Right lung (tissue), 5 donors: ENCODE data around the gene TRPM3. TPM values are rescaled to one million over a fixed set of nuclear protein-coding genes. Genes with fewer than 3 reads are reported as not detected.

ENCODE experiments used
- DNase-seq, 2 donors: peaks; one replicate each; pipeline ENCODE4 v3.0.0-alpha.2; 2013
- polyA plus RNA-seq, 5 donors: library from polyadenylated mRNA; unstranded; fragments of 120-200 nt; gene quantifications; one replicate each; pipeline versions ENCODE4 v1.2.1 to v1.2.3, GENCODE V29; 2013; ENCODE audit warnings: inconsistent platforms in 1 of 5, low replicate concordance in 1 of 5; ENCODE audit not compliant: insufficient read length in 5 of 5, insufficient read depth in 1 of 5

The TRPM3 gene
- polyA plus RNA-seq, 5 donors: 0.45 to 1.7 (median 1.1) TPM

DNA sequence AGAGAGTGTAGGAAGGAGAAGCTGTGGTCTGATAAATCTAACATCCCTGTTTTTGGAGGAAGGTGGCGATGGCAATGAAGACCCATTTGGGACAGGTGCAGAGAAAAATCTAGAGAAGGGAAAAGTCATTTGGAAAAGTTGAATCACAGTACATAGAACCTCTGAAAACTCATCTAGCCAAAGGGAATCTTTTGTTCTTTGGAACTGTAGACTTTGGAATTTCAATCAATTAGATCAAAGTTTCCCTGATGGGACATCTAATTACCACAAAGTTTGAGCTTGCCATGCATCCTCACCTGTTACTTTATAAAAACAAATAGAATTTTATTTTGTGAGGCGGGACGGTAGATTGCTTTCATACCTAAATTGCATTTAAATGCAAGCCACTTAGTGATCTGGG is 294.9 kb downstream of the TRPM3 start:
- no peak for DNase-seq

DNA sequence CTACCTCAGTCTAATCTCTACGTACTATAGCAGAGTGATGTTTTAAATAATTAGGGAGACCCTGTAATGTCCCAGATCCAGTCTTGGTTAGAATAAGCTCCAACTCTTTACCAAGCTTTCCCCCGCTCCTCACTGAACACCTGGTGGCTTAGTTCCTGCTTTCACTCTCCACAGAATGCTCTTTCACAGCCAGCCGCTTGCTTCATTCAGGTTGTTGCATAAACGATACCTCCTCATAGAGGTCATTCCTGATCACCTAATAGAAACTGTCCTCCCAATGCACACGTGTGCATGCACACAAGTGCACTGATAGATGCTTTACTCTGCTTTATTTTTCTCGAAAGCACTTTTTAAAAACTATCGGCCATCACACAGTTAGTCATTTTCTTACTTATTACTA is 298.1 kb downstream of the TRPM3 start:
- no peak for DNase-seq

DNA sequence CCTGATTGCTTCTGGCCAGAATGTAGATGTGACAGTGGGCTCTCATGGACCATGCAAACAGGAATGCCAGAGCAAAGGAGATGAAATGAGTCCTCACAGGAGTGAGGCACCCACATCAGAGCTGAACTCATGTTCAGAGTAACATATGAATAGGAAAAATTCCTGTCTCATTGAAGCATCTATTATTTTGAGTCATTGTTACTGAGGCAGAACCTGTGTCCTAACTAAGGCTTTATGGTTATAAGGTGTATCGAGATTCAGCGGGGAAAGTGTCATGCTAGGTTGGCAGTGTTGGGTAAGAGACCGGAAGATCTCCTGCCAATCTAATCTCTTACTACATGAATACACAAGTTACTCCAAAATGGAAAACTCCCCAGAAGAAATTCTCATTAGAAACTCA is 304.1 kb downstream of the TRPM3 start:
- no peak for DNase-seq

DNA sequence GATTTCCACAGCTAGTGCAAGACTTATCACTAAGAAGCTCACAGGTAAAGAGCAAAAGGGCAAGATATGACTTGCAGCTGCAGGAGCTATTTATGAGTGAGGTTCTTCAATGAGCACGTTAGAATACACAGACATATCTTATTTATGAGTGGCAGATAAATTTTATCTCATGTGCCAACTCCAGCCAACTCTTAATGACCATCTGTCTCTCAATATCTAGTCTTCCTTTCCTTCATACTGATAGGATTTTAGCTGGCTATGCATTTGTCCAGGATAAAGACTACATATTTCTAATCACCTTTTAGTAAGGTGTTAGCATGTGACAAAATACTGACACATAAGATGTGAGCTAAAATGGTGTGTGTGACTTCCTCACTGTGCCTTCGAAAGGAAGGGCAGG is 304.5 kb downstream of the TRPM3 start:
- DNase-seq: no peak

DNA sequence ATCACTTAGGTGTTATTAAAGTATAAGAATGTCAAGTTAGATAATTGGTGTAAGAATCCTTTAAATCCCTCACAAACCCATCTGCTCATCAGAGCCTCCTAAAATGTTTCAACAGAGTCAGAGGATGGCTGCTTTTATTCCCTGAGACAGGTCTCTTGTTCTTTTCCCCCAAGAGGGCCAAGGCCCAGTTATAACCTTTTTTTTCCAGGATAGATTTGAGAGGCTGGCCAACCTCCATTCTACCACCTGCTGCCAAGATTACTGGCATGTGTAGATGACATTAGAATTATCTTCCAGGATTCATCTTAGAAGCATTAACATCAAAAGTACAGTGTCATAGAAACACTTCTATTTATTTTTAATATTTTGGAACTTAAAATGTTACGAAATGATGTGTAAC is 305.1 kb downstream of the TRPM3 start:
- DNase-seq: no peak

DNA sequence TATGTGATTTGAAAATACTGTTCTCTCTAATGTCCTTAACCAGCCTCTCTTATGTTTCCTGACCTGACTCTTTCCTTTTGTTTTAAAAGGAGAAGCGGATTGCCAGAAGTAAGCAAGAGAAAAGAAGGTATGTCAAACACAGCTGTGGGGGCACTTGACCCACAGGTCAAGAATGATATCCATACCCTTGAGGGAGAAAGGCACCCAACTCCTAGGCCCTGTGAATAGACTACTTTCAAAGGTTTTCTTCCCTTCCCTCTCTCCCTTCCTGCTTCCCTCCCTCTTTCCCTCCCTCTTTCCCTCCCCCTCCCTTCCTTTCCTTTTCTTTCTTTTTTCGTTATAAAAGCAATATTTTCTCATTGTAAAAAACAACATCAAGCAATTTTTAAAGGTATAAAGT is 306.8 kb downstream of the TRPM3 start:
- no peak for DNase-seq

DNA sequence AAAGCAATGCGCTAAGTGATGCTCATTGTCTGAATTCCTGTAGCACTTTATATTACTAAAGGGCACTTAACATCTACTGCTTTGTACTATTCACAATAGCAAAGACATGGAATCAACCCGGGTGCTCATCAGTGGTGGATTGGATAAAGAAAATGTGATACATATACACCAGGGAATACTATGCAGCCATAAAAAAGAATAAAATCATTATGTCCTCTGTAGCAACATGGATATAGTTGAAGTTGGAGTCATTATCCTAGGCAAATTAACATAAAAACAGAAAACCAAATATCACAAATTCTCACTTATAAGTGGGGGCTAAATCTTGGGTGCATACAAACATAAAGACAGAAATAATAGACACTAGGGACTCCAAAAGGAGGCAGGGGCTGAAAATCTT is 308.3 kb downstream of the TRPM3 start:
- no peak for DNase-seq

DNA sequence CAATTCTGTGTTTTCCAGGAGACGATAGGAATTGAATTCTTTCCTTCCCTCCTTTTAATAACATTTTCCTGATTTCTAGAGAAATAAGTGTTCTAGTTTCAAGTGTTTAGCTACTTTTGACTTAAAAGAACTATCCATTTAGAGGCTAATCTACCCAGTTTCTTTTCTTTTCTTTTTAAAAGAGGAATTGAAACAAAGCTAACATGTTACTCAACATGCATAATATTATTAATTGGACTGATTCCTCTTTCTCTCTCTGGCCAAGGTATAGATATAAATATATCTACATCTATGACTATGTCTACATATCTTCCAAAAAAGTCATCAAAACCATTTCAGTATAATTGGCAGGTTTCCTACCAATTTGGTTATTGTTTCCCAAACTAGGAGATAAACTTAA is 309.8 kb downstream of the TRPM3 start:
- no peak for DNase-seq

DNA sequence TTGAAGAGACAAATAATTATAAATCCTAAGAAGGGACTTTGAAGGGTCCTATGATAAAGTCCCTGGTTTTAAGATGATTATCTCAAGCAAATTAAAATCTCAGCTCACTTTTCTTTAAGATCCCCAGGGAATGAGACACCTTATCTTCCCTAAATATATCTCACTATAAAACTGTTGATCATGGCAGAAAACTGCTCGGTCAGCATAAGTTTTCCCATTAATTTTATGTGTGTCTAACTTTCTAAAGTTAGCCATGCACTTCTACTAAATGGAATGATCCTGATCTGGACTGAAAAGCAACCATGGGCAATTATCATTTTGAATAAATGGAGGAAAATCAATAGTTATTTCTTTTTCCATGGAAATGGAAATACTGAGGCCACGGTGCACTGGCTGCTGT is 314.5 kb downstream of the TRPM3 start:
- no peak for DNase-seq

DNA sequence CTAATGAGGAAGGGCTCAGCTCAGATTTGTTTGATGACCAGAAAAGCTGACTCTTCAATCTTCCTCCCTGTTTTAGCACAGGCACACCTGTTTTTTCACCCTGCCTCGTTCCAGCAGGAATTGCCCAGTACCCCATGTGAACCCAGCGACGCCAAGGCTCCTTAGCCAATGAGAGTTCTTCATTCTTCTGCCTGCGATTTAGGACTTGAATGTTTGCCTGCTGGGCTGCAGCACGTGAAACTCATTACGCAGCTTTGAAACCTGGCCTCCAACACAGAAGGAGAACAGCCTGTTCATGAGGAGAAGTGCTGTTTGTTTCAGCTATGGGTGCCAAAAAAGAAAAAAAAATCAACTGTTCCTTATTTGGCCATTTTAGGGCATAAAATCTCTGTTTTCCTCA is 315.5 kb downstream of the TRPM3 start:
- peak; percentile 7 to 9 for DNase-seq

DNA sequence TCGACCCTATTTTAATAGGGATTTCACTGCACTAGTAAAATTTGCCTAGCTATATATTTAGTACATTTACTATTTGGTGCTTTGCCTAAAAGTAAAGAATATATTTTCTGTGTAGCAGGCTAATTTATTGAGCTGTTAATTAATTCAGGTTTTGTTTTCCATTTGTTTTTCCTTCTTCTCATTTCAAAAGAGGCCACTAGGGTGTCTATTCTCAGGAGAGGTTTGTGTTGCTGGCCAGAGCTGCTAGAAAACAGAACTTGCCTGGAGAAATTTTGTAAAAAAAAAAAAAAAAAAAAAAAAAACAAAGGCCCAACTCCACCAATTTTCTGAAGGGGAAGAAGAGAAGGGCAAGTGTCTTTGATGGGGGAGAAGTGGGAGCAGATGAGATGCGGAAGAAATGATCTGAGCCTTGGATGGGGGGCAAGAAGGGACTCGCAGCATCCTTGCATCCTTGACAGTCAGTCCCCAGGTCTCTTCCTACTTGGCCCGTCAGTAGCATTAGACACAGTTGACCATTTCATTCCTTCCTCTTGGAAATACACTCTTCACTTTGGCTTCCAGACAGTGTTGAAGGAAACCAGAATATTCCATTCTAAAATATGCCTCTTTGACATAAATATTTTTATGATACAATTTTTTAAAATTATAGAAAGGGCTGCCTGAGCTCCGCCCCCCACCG is 318.5 kb downstream of the TRPM3 start:
- no peak for DNase-seq

DNA sequence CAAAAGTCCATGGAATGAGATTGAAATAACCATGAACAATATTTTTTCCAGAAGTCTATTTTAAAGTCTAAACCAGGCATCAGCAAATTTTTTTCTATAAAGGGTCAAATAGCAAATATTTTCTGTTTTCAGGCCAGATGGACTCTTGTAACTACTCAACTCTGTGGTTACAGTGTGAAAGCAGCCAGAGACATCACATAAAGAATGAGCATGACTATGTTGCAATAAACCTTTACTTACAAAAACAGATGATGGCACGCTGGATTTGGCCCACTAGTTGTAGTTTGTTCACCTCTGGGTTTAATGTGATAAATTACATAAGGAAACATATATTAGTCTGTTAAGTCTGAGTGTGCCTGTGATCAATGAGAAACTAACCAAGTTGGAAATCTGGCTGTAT is 319.2 kb downstream of the TRPM3 start:
- DNase-seq: no peak

DNA sequence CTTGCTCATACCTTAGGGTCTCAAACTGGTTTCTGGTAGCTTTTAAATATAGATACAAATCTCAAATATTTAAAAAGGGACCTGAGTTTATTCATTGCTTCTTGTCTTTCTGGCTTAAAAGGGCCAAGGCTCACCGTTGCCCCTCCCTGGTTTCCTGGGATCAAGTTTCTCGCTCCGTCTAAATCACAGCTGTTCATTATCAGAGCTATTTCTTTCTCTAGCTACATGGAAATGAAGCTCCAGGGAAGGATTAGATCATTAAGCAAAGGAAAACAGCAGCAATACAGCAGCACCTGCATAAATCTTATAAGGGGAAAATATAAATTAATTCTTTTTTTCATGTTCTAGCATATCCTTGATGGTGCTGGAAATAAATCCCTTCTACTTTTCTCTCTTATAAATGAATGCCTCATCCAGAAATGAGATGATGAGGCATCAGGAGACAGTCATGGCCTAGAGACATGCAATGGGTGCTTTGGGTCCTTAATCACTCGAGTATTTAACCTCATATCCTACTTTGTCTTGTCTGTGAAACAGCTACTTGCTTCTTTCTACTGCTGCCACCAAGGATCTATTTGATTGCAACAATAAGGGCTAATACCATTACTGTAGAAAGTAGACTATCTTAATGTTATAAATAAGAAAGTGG is 320.1 kb downstream of the TRPM3 start:
- DNase-seq: no peak

DNA sequence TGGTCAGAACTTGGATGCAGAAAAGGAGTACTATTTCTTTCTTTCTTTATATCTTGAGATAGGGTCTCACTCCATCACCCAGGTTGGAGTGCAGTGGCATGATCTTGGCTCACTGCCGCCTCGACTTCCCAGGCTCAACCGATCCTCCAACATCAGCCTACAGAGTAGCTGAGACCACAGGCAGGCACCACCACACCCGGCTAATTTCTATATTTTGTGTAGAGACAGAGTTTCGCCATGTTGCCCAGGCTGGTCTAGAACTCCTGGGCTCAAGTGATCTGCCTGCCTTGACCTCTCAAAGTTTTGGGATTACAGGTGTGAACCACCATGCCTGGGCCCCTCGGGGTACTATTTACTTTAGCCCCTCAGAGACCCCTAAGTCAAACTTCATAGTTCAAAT is 323.4 kb downstream of the TRPM3 start:
- DNase-seq: no peak

DNA sequence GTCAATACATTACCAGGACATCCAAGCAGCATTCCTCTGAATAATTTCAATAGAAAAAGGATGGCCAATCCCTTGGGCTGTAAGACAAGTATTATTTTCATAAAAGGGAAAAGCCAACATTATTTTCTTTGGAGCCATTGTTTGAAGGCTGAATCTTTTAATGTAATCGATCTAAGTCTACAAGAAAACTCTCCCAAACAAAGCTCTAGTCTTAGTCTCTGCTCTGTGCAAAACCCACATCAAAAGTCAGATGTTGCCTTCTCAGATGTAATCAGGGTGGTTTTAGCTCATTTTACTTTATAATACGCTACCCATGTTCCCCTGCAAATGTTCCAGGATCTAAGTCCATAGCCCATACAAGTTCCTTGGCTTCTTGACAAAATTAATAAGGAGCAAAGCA is 325.6 kb downstream of the TRPM3 start:
- DNase-seq: no peak

DNA sequence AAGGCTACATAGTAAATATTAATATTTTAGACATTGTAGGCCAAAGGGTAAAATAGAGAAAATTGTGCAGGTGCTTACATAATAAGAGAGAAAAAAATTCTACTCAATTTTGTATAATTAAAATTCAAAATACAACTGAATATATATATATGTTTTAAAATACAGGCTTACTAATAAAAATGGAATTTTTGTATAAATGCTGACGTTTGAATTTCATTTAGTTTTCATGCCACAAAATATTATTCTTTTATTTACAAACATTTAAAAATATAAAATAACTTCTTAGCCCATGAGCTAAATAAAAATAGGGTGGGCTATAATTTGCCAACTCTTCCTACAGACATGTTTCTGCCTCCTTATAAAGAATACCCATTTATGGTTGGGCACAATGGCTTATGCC is 328.6 kb downstream of the TRPM3 start:
- DNase-seq: no peak

DNA sequence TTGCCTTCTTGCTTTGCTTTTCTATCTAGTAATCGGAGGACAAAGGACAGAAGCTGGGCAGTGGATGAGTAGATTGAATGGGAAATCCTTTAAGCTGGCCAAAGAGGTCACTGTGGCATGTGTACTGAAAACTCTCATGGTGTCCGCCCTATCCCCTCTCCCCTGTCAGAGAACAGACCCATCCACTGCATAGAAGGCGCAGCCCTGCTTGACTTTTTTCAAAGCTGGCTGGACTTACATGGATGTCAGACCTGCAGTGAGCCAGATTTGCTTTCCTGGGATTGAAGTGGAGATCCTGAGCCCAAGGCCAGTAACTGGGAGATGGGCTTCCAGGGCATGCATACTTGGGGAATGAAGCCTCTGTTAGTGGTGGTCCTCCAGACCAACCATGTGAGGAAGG is 329.5 kb downstream of the TRPM3 start:
- DNase-seq: no peak

DNA sequence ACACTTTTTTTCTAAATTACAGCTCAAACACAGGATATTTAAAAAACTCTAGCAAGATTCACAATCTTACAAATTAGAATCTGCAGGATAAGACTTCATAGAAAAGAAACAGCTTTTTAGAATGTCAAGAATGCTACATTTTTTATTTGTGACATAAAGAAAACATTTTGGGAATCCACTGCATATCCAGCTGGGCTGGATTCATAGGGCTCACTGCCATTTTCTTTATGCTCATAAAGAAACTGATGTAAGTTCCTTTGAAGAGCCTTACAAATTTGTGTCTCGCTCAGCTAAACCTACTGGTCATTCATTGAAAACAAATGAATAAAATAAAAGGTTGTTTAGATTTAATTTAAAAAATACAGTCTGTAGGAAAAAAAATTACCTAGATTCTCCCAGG is 332.3 kb downstream of the TRPM3 start:
- DNase-seq: no peak

DNA sequence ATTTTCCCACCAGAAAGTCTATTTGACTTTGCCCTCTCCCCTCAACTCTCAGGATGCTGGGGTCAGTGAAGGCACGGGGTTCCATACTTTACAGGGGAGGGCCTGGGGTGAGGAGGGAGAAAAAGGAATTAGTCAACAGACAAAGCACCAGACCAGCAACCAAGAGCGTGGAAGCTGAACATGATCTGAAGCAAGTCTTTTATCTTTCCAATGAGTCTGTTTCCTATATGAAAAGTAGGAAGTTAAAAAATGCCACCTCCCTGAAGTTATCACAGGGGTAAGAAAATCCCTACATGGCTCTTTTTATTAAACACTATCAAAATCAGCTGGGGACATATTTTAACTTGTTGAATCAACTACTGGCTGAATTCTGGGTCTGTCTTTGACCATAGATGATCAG is 337.0 kb downstream of the TRPM3 start:
- no peak for DNase-seq

DNA sequence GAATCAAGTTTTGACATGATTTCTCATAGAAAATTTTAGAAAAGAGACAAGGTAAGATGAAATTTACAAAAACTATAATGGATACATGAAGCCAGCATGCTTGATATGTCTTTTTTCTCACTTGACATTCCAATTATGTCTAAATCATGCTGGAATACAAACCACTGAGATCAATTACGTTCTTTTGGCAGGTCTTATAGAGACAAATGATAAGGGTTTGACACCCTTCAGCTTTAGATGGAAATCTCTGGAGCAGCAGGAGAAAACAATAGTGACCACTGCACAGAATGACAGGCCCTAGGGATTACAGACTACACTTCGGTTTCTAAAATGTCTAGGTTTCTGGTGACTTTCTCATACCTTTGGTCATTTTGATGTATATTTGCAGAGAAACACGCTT is 342.9 kb downstream of the TRPM3 start:
- DNase-seq: no peak

DNA sequence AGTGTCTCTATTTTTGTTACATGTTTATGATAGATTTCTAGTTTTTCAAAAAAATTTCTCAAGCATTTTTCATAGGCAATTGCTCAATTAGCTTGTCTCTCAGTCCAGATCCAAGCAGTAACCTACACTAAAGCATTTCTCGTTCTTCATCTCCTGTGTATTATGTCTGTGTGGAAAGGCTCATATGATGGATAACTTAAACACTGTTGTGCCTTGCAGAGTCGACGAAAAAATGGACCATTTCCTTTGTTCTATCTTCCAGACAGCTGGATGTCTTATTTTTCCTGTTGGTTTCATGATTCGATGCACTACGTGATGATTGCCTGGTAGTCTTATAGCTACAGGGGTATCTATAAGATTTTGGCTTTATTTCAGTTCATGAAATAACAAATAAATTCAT is 347.8 kb downstream of the TRPM3 start:
- no peak for DNase-seq

DNA sequence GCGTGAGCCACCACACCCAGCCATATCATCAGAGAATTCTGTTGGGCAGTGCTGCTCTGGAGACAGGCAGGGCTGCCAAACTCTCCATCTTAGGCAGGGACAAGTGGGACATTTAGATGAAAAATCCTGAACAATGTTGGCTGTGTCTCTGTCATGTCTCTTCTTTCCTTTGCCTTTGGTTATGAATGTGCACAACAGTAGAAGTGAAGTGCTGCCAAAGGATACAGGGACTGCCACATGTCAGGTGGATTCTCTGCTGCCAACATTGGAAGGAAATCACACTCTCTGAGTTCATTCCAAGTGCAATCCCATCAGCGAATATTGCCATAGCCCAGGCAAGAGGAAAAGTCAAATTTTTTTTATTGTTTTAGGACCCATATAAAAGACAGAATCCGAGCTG is 348.8 kb downstream of the TRPM3 start:
- DNase-seq: no peak

DNA sequence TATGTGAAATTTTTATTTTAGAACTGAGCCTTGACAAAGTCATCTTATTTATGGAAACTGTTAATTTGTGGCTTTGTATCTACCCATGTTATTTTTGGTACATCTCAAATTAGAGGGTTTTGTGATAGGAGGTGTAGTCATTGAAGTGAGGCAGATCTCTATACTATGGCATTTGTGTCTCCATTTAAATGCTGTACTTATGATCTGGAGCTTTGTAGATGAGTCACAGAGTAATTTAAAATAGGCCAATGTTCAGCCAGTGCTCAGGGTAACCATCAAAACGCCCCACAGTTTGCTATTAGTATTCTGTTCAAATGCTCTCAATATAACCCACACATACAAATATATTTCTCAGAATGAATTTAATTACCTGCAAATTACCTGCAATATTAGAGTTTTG is 355.5 kb downstream of the TRPM3 start:
- no peak for DNase-seq

DNA sequence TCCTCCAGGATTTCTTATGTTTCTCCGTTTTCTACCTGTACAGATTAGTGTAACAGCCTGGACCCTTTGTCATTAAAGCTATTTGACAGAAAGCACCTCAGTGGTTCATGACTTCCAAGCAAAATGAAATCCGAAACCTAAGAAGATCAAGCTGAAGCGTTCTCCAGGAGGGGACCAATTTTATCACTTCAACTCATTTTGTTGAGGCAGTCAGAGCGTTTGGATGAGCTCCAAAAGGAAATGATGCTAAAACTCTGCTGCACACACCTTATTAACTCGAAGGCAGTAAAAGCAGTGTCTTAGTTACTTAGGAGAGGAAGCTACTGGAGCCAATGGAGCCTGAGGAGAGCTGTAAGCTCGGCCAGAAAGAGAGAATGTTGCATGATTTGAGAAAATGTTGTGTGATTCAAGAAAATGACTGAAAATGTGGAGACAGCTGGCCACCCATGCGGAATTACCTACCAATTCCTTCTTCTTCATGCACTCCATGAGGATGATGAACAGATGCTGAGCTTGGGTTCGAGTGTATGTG is 360.2 kb downstream of the TRPM3 start:
- DNase-seq: no peak
